ENCODE data around the gene SMIM45.

DNA sequence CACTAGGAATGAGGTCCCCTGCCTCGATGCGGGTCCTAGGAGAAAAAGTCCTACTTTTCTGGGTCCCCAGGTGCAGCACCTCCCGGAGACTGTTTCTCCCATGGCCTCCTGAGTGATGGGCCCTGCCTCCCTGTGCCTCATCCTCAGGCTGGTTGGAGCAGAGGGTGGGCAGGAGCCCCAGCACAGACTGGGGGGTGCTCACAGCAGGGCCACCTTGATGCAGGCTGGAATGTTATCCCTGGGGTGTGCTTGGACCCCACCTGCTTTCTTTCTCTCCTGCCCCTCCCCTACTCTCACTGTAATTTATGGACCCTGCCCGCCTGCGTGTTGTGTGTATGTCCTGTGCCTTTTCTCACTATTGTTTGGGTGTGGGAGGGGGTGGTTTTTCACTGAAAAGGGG, 45.1 kb upstream of the SMIM45 start:
- no peak for TF ChIP-seq CTCF (IDR thresholded peaks at IDR 0.05)
- no peak for TF ChIP-seq POLR2A (IDR thresholded peaks at IDR 0.05)

All from uterus (tissue), 2 donors.